Measurements from ENCODE around the gene STAP1. TPM values are rescaled to one million over a fixed set of nuclear protein-coding genes. Genes with fewer than 3 reads are reported as not detected.

STAP1 gene
- total RNA-seq, 2 donors from 2014 or later: not detected

- no peak for DNase-seq
- Histone ChIP-seq H3K27ac (no peak overlapping the region), H3K4me3 (no peak overlapping the region), H3K9me3 (no peaks in the 10 kb centered on the region), H3K27me3 (no peaks in the 10 kb centered on the region), H3K4me1 (no peaks in the 10 kb centered on the region), H3K36me3 (replicated peaks in 1 of 2; ENCODE audit: insufficient read depth in 1 of 2, low read depth in 2 of 2) (peaks cover 0 to 4% of the 10 kb centered on the region in 2 donors)
- TF ChIP-seq CTCF (IDR thresholded peaks at IDR 0.05): no peak
- TF ChIP-seq POLR2A (IDR thresholded peaks at IDR 0.05): no peak
- no peak for ATAC-seq
- intact Hi-C loops (cut with DNase I): no loop called here
- WGBS, 2 donors: 75 to 87% methylated on average over 5 of the region's 5 CpGs
Observed at GRCh38 chr4:67638136-67638535, 79.6 kb downstream of the STAP1 start.

GRCh38 chr4:67651536-67651935, 93.0 kb downstream of the STAP1 start:
- peaks cover 0 to 2% of the 10 kb centered on the region in 2 donors for H3K36me3 ChIP-seq (replicated peaks in 1 of 2; ENCODE audit: insufficient read depth in 1 of 2, low read depth in 2 of 2)
- no peak overlapping the region for H3K27ac ChIP-seq
- TF ChIP-seq CTCF (IDR thresholded peaks at IDR 0.05): no peak
- no peak for TF ChIP-seq POLR2A (IDR thresholded peaks at IDR 0.05)
- ATAC-seq: no peak
- no peaks in the 10 kb centered on the region for H3K27me3 ChIP-seq
- no peak for DNase-seq
- H3K4me1 ChIP-seq: no peaks in the 10 kb centered on the region
- H3K4me3 ChIP-seq: no peak overlapping the region
- intact Hi-C loops (cut with DNase I): no loop called here
- no peaks in the 10 kb centered on the region for H3K9me3 ChIP-seq

Small RNA genes lying within 50 kb of the gene (small RNA-seq; reads per million reads assigned to genes)
- not detected for gene AC096720.1

Other genes starting within 250 kb of the STAP1 start
- 10 to 100 TPM; 36.8 to 44.5 TPM for gene CENPC, start 13.2 kb upstream of the STAP1 start, total RNA-seq
- gene UBA6, start 142.4 kb downstream of the STAP1 start, total RNA-seq: 10 to 100 TPM; 12.5 to 13.7 TPM
- gene GNRHR, start 195.7 kb downstream of the STAP1 start, total RNA-seq: not detected